H1 (cell line): ENCODE results near the gene TMEM266.

Experiments
- ASH2L ChIP-seq: fragments of 200-600, 300-600 bp; sonication (generic); IDR thresholded peaks from one replicate; pipeline ENCODE4 v1.7.1; 2017; ENCODE audit warnings: low read length
- ATF3 ChIP-seq: IDR thresholded peaks from 2 replicates; pipeline ENCODE4 v1.6.1; 2011; ENCODE audit warnings: low read depth, mild to moderate bottlenecking, low read length; ENCODE audit not compliant: insufficient read depth
- BACH1 ChIP-seq: IDR thresholded peaks from 2 replicates; pipeline ENCODE4 v1.6.1; 2012; ENCODE audit warnings: low read length, improper control_type of control experiment
- CTBP2 ChIP-seq: IDR thresholded peaks from 2 replicates; pipeline ENCODE4 v1.7.0; 2011; ENCODE audit warnings: borderline replicate concordance, mild to moderate bottlenecking, moderate library complexity, mixed read lengths, low read length; ENCODE audit not compliant: insufficient read depth, insufficient read length
- CTCF ChIP-seq, 3 experiments: IDR thresholded peaks; 1 replicate in 2 of 3; 2 replicates in 1 of 3; pipeline versions ENCODE4 v1.5.1 to v1.6.1; 2011; ENCODE audit warnings: low read length in 3 of 3, mild to moderate bottlenecking in 3 of 3, inconsistent platforms in 2 of 3, low read depth in 1 of 3, moderate library complexity in 1 of 3; ENCODE audit not compliant: insufficient read depth in 1 of 3; ENCODE audit errors: control extremely low read depth in 1 of 3
- EZH2 ChIP-seq: fragments of 200-600 bp; sonication (generic); IDR thresholded peaks from 2 replicates; pipeline ENCODE4 v1.7.1; 2012; ENCODE audit warnings: low read depth, mild to moderate bottlenecking, moderate library complexity, low read length, inconsistent platforms; ENCODE audit not compliant: severe bottlenecking
- HDAC2 ChIP-seq, 2 experiments: fragments of 300-600 bp in 1 of 2; sonication (generic) in 1 of 2; IDR thresholded peaks; 2 replicates each; pipeline ENCODE4 v1.6.1; 2011 to 2012; ENCODE audit warnings: low read depth in 2 of 2, low read length in 2 of 2, mild to moderate bottlenecking in 2 of 2, moderate library complexity in 2 of 2, borderline replicate concordance in 1 of 2, inconsistent platforms in 1 of 2
- KDM5A ChIP-seq: fragments of 200-600 bp; IDR thresholded peaks from 2 replicates; pipeline ENCODE4 v1.7.1; 2012; ENCODE audit warnings: mild to moderate bottlenecking, low read length, inconsistent platforms, mixed read lengths
- POLR2A ChIP-seq, 2 experiments: IDR thresholded peaks; 1 replicate in 1 of 2; 2 replicates in 1 of 2; pipeline ENCODE4 v1.6.1; 2011; ENCODE audit warnings: low read depth in 2 of 2, low read length in 2 of 2, mild to moderate bottlenecking in 2 of 2; ENCODE audit errors: control extremely low read depth in 1 of 2
- POLR2AphosphoS5 ChIP-seq: IDR thresholded peaks from 2 replicates; pipeline ENCODE4 v1.6.1; 2011; ENCODE audit warnings: low read depth, low read length
- SIN3A ChIP-seq, 2 experiments: IDR thresholded peaks in 1 of 2; conservative IDR thresholded peaks in 1 of 2; 2 replicates each; pipeline ENCODE4 v1.6.1; 2011 to 2012; ENCODE audit warnings: low read length in 2 of 2, improper control_type of control experiment in 1 of 2, low read depth in 1 of 2, mild to moderate bottlenecking in 1 of 2
- TBP ChIP-seq: IDR thresholded peaks from 2 replicates; pipeline ENCODE4 v1.6.1; 2011; ENCODE audit warnings: low read depth, low read length, improper control_type of control experiment
- ZNF274 ChIP-seq: IDR thresholded peaks from 2 replicates; pipeline ENCODE4 v1.7.0; 2012; ENCODE audit warnings: low read length, borderline replicate concordance; ENCODE audit errors: extremely low read depth

- no peak for TF ChIP-seq POLR2A (IDR thresholded peaks at IDR 0.05; ENCODE audit: control extremely low read depth in 1 of 2, low read depth in 2 of 2, low read length in 2 of 2)
- no peak for TF ChIP-seq CTCF (IDR thresholded peaks at IDR 0.05; ENCODE audit: control extremely low read depth in 1 of 3, insufficient read depth in 1 of 3, low read depth in 1 of 3, low read length in 3 of 3)
- no peak for TF ChIP-seq TBP
- TF ChIP-seq SIN3A (conservative IDR thresholded peaks at IDR 0.05 in 1 of 2, IDR thresholded peaks at IDR 0.05 in 1 of 2; ENCODE audit: low read depth in 1 of 2, low read length in 2 of 2): no peak
- TF ChIP-seq ATF3: no peak
- no peak for TF ChIP-seq ZNF274
- TF ChIP-seq CTBP2: no peak
- TF ChIP-seq BACH1: no peak
- TF ChIP-seq KDM5A: no peak
- TF ChIP-seq POLR2AphosphoS5: no peak
- no peak for TF ChIP-seq EZH2
- TF ChIP-seq HDAC2 (IDR thresholded peaks at IDR 0.05; ENCODE audit: borderline replicate concordance in 1 of 2, low read depth in 2 of 2, low read length in 2 of 2): no peak
- TF ChIP-seq ASH2L: no peak
Measured at GRCh38 chr15:76169911-76170800, 110.4 kb downstream of the TMEM266 start.
